ENCODE measurements around the gene BAIAP2. TPM values are rescaled to one million over a fixed set of nuclear protein-coding genes. Genes with fewer than 3 reads are reported as not detected.

Gene BAIAP2
- polyA plus RNA-seq, 2 of the 4 experiments (the other 2 are of a cell fraction), result 7.1 to 27.5 TPM

DNA sequence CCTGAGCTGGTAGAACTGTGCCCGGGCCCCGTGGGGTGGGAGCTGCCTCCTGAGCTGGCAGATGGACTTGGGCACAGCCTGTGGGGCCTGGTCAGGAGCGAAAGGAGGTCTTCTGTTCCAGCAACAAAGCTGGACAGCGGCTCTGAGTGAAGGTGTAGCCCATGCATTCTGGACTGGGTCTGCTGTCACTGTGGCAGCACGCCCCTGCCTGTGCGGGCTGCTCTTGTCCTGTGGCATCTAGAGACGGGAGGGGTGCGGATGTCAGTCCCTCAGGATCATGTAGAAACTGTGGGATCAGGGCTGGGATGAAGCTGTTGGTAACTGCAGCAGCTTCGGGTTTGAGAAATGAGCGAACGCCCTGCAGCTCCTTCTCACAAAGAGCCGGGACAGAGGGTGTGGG is 19.4 kb downstream of the BAIAP2 start:
- no peak for FAIRE-seq
- H3K4me2 ChIP-seq, result no peak overlapping the region
- no peak overlapping the region for H3K4me3 ChIP-seq
- peaks cover 13% of the 10 kb centered on the region; the same call in 1 of the 3 replicates for H3K4me1 ChIP-seq
- ChIA-PET POLR2A (no interaction called here), CTCF (interaction anchor here (0.6 to 37.9 kb wide), 4 partner anchors 8 to 44 kb away, joined by 3 to 880 read pairs (median 6); no protein-coding TSS in a partner anchor)
- no peak for ATAC-seq
- no peak for DNase-seq (ENCODE audit: low read depth in 1 of 2, low spot score in 1 of 2)
- H3K9me3 ChIP-seq, result no peaks in the 10 kb centered on the region
- no peak overlapping the region for H3K27ac ChIP-seq
- TF ChIP-seq ZC3H11A (IDR thresholded peaks at IDR 0.05), result no peak
- no peak for TF ChIP-seq CHD4 (IDR thresholded peaks at IDR 0.05; ENCODE audit: borderline replicate concordance)
- no peak for TF ChIP-seq HOXA7 (CRISPR knock-in tag; IDR thresholded peaks at IDR 0.05)
- TF ChIP-seq ESRRA (IDR thresholded peaks at IDR 0.05; ENCODE audit: borderline replicate concordance, low read length), result no peak
- TF ChIP-seq CBX8 (IDR thresholded peaks at IDR 0.05), result no peak
- TF ChIP-seq MYC (IDR thresholded peaks at IDR 0.05; ENCODE audit: borderline replicate concordance, low read length), result no peak
- no peak for TF ChIP-seq EHF (CRISPR knock-in tag; IDR thresholded peaks at IDR 0.05)
- TF ChIP-seq EHMT2 (IDR thresholded peaks at IDR 0.05; ENCODE audit: low read depth), result no peak
- TF ChIP-seq, protein P1, sequence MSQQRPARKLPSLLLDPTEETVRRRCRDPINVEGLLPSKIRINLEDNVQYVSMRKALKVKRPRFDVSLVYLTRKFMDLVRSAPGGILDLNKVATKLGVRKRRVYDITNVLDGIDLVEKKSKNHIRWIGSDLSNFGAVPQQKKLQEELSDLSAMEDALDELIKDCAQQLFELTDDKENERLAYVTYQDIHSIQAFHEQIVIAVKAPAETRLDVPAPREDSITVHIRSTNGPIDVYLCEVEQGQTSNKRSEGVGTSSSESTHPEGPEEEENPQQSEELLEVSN (IDR thresholded peaks at IDR 0.05; ENCODE audit: borderline replicate concordance, low read depth), result no peak
- TF ChIP-seq CHD2 (IDR thresholded peaks at IDR 0.05; ENCODE audit: low read length, partially characterized antibody), result no peak
- TF ChIP-seq BHLHE40 (IDR thresholded peaks at IDR 0.05; ENCODE audit: low read depth, low read length), result no peak
- TF ChIP-seq, protein P2, sequence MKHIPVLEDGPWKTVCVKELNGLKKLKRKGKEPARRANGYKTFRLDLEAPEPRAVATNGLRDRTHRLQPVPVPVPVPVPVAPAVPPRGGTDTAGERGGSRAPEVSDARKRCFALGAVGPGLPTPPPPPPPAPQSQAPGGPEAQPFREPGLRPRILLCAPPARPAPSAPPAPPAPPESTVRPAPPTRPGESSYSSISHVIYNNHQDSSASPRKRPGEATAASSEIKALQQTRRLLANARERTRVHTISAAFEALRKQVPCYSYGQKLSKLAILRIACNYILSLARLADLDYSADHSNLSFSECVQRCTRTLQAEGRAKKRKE (CRISPR knock-in tag; IDR thresholded peaks at IDR 0.05; ENCODE audit: low read depth), result no peak
- TF ChIP-seq USF2 (IDR thresholded peaks at IDR 0.05), result no peak
- TF ChIP-seq RAD21 (conservative IDR thresholded peaks at IDR 0.05 in 1 of 2, IDR thresholded peaks at IDR 0.05 in 1 of 2), result no peak
- TF ChIP-seq, protein P3, sequence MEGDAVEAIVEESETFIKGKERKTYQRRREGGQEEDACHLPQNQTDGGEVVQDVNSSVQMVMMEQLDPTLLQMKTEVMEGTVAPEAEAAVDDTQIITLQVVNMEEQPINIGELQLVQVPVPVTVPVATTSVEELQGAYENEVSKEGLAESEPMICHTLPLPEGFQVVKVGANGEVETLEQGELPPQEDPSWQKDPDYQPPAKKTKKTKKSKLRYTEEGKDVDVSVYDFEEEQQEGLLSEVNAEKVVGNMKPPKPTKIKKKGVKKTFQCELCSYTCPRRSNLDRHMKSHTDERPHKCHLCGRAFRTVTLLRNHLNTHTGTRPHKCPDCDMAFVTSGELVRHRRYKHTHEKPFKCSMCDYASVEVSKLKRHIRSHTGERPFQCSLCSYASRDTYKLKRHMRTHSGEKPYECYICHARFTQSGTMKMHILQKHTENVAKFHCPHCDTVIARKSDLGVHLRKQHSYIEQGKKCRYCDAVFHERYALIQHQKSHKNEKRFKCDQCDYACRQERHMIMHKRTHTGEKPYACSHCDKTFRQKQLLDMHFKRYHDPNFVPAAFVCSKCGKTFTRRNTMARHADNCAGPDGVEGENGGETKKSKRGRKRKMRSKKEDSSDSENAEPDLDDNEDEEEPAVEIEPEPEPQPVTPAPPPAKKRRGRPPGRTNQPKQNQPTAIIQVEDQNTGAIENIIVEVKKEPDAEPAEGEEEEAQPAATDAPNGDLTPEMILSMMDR (IDR thresholded peaks at IDR 0.05), result no peak
- TF ChIP-seq NPAS2 (CRISPR knock-in tag; IDR thresholded peaks at IDR 0.05; ENCODE audit: borderline replicate concordance), result no peak
- no peak for TF ChIP-seq TFCP2L1 (CRISPR knock-in tag; IDR thresholded peaks at IDR 0.05)
- TF ChIP-seq BCL3 (IDR thresholded peaks at IDR 0.05), result no peak
- no peak for TF ChIP-seq POLR2AphosphoS2 (conservative IDR thresholded peaks at IDR 0.05; ENCODE audit: low read length)
- 77% methylated on average over 11 of the region's 12 CpGs for WGBS (ENCODE audit: missing lambda C conversion rate)

GRCh38 chr17:81054881-81055370 is 20.0 kb downstream of the BAIAP2 start:
- CTCF ChIA-PET, result interaction anchor here (0.6 to 2.2 kb wide), 5 partner anchors 7 to 42 kb away, joined by 3 to 12 read pairs (median 6); no protein-coding TSS in a partner anchor
- H3K4me2 ChIP-seq, result no peak overlapping the region
- H3K9me3 ChIP-seq, result no peaks in the 10 kb centered on the region
- 88% methylated on average over 17 of the region's 17 CpGs for whole genome bisulfite sequencing (ENCODE audit: missing lambda C conversion rate)
- H3K4me1 ChIP-seq, result peaks cover 9% of the 10 kb centered on the region; the same call in 1 of the 3 replicates
- H3K27ac ChIP-seq, result no peak overlapping the region
- POLR2A ChIA-PET, result no interaction called here
- ATAC-seq (no peak), FAIRE-seq (no peak), DNase-seq (ENCODE audit: low read depth in 1 of 2, low spot score in 1 of 2) (no peak)
- TF ChIP-seq FOSL2 (IDR thresholded peaks at IDR 0.05) (no peak), FOSL2 (CRISPR knock-in tag; IDR thresholded peaks at IDR 0.05) (no peak), EP300 (IDR thresholded peaks at IDR 0.05) (no peak), KDM5A (IDR thresholded peaks at IDR 0.05) (no peak), ZSCAN20 (CRISPR knock-in tag; IDR thresholded peaks at IDR 0.05) (no peak), RNF2 (IDR thresholded peaks at IDR 0.05; ENCODE audit: borderline replicate concordance, low read depth) (no peak)
- TF ChIP-seq, protein P4, sequence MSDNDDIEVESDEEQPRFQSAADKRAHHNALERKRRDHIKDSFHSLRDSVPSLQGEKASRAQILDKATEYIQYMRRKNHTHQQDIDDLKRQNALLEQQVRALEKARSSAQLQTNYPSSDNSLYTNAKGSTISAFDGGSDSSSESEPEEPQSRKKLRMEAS (IDR thresholded peaks at IDR 0.05), result no peak
- no peak overlapping the region for H3K4me3 ChIP-seq

Data from A549 (cell line).